ENCODE data around the gene GJB4. TPM values are rescaled to one million over a fixed set of nuclear protein-coding genes. Genes with fewer than 3 reads are reported as not detected.
"Not testable (repeated sequence)": the region's sequence is repeated elsewhere in the genome, so short reads cannot be mapped to it uniquely, and the experiment has no call there.

The GJB4 gene
- polyA plus RNA-seq, 1 donor from 2014 or later, result not detected

DNA sequence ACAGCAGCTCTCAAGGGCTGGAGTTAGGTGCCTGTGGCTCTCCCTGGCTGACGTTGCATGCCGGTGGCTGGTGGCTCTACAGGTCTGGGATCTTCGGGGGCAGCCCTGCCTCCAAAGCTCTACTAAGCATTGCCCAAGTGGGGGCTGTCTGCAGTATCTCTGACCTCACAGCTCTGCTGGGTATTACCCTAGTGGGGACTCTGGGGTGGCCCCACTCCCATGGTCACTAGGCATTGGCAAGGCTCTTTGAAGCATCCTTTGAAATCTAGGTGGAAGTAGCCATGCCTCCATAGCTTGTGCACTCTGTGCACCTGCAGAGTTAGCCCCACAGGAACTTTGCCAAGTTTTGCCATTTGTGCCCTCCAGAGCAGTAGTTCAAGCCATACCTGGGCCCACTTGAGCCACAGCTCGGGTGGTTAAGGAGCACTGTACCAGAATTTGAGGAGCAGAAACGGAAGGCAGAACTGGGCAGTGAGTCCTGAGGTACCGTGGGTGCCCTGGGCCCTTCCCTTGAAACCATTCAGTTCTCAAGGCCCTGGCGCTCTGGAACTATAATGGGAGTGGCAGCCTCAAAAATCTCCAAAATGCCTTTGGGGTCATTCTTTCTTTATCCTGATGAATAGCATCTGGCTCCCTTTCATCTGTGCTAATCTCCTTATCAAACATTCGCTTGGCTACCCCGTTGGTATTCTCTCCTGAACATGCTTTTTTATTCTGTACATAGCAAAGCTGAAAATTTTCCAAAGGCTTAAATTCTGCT, 48.7 kb downstream of the GJB4 start:
- H4K20me1 ChIP-seq (ENCODE audit: insufficient read depth), result no peaks in the 10 kb centered on the region
- no peaks in the 10 kb centered on the region for H3F3A ChIP-seq (ENCODE audit: insufficient read depth, low read length, poor library complexity, severe bottlenecking)
- no peaks in the 10 kb centered on the region for H3K9me2 ChIP-seq (ENCODE audit: insufficient read depth, low read length)
- no peaks in the 10 kb centered on the region for H3K79me2 ChIP-seq (replicated peaks; ENCODE audit: insufficient read depth, low read length)
- H2AFZ ChIP-seq (ENCODE audit: low read depth, low read length), result no peak overlapping the region
- H3K36me3 ChIP-seq (ENCODE audit: insufficient read depth, low read length), result no peaks in the 10 kb centered on the region
- no peak overlapping the region for H3K27ac ChIP-seq (ENCODE audit: low read length)
- H3K9ac ChIP-seq (ENCODE audit: low read length), result no peak overlapping the region
- no peak for TF ChIP-seq SMC3 (conservative IDR thresholded peaks at IDR 0.05; ENCODE audit: poor library complexity)
- no peak for TF ChIP-seq RAD21 (conservative IDR thresholded peaks at IDR 0.05)
- TF ChIP-seq TAF1 (IDR thresholded peaks at IDR 0.05; ENCODE audit: low read depth), result no peak
- TF ChIP-seq, protein P1, sequence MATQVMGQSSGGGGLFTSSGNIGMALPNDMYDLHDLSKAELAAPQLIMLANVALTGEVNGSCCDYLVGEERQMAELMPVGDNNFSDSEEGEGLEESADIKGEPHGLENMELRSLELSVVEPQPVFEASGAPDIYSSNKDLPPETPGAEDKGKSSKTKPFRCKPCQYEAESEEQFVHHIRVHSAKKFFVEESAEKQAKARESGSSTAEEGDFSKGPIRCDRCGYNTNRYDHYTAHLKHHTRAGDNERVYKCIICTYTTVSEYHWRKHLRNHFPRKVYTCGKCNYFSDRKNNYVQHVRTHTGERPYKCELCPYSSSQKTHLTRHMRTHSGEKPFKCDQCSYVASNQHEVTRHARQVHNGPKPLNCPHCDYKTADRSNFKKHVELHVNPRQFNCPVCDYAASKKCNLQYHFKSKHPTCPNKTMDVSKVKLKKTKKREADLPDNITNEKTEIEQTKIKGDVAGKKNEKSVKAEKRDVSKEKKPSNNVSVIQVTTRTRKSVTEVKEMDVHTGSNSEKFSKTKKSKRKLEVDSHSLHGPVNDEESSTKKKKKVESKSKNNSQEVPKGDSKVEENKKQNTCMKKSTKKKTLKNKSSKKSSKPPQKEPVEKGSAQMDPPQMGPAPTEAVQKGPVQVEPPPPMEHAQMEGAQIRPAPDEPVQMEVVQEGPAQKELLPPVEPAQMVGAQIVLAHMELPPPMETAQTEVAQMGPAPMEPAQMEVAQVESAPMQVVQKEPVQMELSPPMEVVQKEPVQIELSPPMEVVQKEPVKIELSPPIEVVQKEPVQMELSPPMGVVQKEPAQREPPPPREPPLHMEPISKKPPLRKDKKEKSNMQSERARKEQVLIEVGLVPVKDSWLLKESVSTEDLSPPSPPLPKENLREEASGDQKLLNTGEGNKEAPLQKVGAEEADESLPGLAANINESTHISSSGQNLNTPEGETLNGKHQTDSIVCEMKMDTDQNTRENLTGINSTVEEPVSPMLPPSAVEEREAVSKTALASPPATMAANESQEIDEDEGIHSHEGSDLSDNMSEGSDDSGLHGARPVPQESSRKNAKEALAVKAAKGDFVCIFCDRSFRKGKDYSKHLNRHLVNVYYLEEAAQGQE (IDR thresholded peaks at IDR 0.05; ENCODE audit: borderline replicate concordance), result no peak
- H3K27me3 ChIP-seq (ENCODE audit: insufficient read depth, low read depth, low read length), result no peaks in the 10 kb centered on the region
- H3K4me3 ChIP-seq (ENCODE audit: low read length), result no peak overlapping the region
- no peak overlapping the region for H3K4me2 ChIP-seq (ENCODE audit: low read length)
- no peaks in the 10 kb centered on the region for H3K9me3 ChIP-seq (ENCODE audit: low read length)

DNA sequence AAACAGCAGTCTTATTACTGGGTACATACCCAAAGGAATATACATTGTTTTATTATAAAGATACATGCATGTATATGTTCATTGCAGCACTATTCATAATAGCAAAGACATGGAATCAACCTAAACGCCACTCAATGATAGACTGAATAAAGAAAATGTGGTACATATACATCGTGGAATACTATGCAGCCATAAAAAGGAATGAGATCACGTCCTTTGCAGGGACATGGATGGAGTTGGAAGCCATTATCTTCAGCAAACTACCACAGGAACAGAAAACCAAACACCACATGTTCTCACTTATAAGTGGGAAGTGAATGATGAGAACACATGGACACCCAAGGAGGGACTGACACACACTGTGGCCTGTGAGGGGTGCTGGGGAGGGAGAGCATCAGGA, 51.2 kb downstream of the GJB4 start:
- not testable (repeated sequence) for H3K9me3 ChIP-seq (ENCODE audit: low read length); H3K4me3 ChIP-seq (ENCODE audit: low read length); H3K9me2 ChIP-seq (ENCODE audit: insufficient read depth, low read length); H3K79me2 ChIP-seq (replicated peaks; ENCODE audit: insufficient read depth, low read length); H3K27ac ChIP-seq (ENCODE audit: low read length); H3K9ac ChIP-seq (ENCODE audit: low read length); H4K20me1 ChIP-seq (ENCODE audit: insufficient read depth); H3F3A ChIP-seq (ENCODE audit: insufficient read depth, low read length, poor library complexity, severe bottlenecking); H2AFZ ChIP-seq (ENCODE audit: low read depth, low read length); H3K4me2 ChIP-seq (ENCODE audit: low read length); H3K36me3 ChIP-seq (ENCODE audit: insufficient read depth, low read length); H3K27me3 ChIP-seq (ENCODE audit: insufficient read depth, low read depth, low read length)

Other genes starting within 250 kb of the GJB4 start
- gene GJB5, start 4.7 kb upstream of the GJB4 start, polyA plus RNA-seq, result not detected in 2 replicates
- not detected in 2 replicates for gene GJB3, start 21.5 kb downstream of the GJB4 start, polyA plus RNA-seq
- not detected in 2 replicates for gene GJA4, start 33.3 kb downstream of the GJB4 start, polyA plus RNA-seq
- 39.9 and 42.6 TPM in 2 replicates for gene SMIM12, start 100.0 kb downstream of the GJB4 start, polyA plus RNA-seq
- gene DLGAP3, start 169.9 kb downstream of the GJB4 start, polyA plus RNA-seq, result 2.9 and 4.7 TPM in 2 replicates
- gene TMEM35B, start 225.6 kb downstream of the GJB4 start, polyA plus RNA-seq, result 1.3 TPM in 1 of 2 replicates, not detected in the other